Cardiac muscle cell (in vitro differentiated cells and primary cell): ENCODE data around the gene EPS8L1. TPM values are rescaled to one million over a fixed set of nuclear protein-coding genes. Genes with fewer than 3 reads are reported as not detected.
A peak's percentile ranks its signal among the peaks of the same experiment; 100 is the strongest.

Experiments used
- DNase-seq, 2 donors: peaks; one replicate each; pipeline versions ENCODE4 v3.0.0 to v3.0.0-alpha.2; 2010 to 2017; ENCODE audit warnings: low read depth in 1 of 2, low spot score in 1 of 2
- H3K27ac ChIP-seq: fragments of 200-600 bp; sonication (generic); 2 replicates; pipeline ENCODE4 v1.5.1; 2016
- H3K27me3 ChIP-seq: fragments of 200-600 bp; sonication (generic); 2 replicates; pipeline ENCODE4 v1.6.0; 2016; ENCODE audit warnings: control low read depth
- H3K36me3 ChIP-seq: fragments of 200-600 bp; sonication (generic); 2 replicates; pipeline ENCODE4 v1.5.1; 2016; ENCODE audit warnings: control low read depth
- H3K4me1 ChIP-seq: fragments of 200-600 bp; sonication (generic); 2 replicates; pipeline ENCODE4 v1.8.1; 2017; ENCODE audit warnings: low read depth, mild to moderate bottlenecking, mixed run types
- H3K4me3 ChIP-seq: fragments of 200-600 bp; sonication (generic); 2 replicates; pipeline ENCODE4 v1.5.1; 2016; ENCODE audit warnings: mild to moderate bottlenecking
- H3K9me3 ChIP-seq: fragments of 200-600 bp; sonication (generic); 2 replicates; pipeline ENCODE4 v1.5.1; 2017; ENCODE audit warnings: low read depth, mild to moderate bottlenecking, control low read depth
- CTCF ChIP-seq: IDR thresholded peaks from 2 replicates; pipeline ENCODE4 v1.5.1; 2012; ENCODE audit warnings: low read depth, mild to moderate bottlenecking, low read length
- polyA plus RNA-seq: library from polyadenylated mRNA; unstranded; fragments of >200 nt; fragmentation: Nextera tagmentation; extraction: Ambion mirVana; gene quantifications from 2 replicates; pipeline ENCODE4 v1.2.1, GENCODE V29; 2016
- total RNA-seq: library from RNA; depleted of rRNA; stranded (reverse); fragments of >200 nt; gene quantifications from 2 replicates; pipeline ENCODE4 v1.2.3, GENCODE V29; 2016

The EPS8L1 gene
- total and polyA plus RNA-seq, 2 experiments from 2014 or later: 1.2 to 3.9 TPM

DNA sequence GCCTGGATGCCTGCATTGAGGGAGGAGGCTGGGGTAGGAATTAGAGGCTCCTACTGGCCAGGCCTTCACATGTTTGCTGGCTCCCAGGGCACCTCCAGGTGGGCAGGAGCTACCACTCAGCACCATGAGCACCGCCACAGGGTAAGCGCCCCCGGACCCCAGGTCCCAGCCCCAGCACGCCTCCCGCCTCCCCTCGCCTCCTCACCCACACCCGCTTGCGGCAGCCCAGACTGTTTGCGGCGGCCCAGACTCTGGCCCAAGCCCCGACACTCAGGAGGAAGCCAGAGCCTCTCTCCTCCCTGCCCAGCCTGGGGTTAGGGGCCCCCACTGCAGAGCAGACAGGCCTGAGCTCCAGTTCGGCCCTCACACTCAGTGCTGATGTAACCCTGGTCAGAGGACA lies 652 bp downstream of the EPS8L1 start:
- TF ChIP-seq CTCF: no peak

GRCh38 chr19:55077106-55077505 lies 1.4 kb downstream of the EPS8L1 start:
- no peak overlapping the region for H3K27ac ChIP-seq
- no peaks in the 10 kb centered on the region for H3K9me3 ChIP-seq
- peaks cover 47% of the 10 kb centered on the region for H3K27me3 ChIP-seq
- H3K4me3 ChIP-seq: no peak overlapping the region
- TF ChIP-seq CTCF: no peak
- DNase-seq: no peak
- no peaks in the 10 kb centered on the region for H3K36me3 ChIP-seq
- H3K4me1 ChIP-seq: peaks cover 5% of the 10 kb centered on the region

More for the DNA sequence above, 652 bp downstream of the EPS8L1 start:
- DNase-seq: no peak
- Histone ChIP-seq H3K9me3 (no peaks in the 10 kb centered on the region), H3K4me3 (no peak overlapping the region), H3K36me3 (no peaks in the 10 kb centered on the region), H3K27me3 (peaks cover 44% of the 10 kb centered on the region), H3K4me1 (peaks cover 5% of the 10 kb centered on the region), H3K27ac (no peak overlapping the region)

DNA sequence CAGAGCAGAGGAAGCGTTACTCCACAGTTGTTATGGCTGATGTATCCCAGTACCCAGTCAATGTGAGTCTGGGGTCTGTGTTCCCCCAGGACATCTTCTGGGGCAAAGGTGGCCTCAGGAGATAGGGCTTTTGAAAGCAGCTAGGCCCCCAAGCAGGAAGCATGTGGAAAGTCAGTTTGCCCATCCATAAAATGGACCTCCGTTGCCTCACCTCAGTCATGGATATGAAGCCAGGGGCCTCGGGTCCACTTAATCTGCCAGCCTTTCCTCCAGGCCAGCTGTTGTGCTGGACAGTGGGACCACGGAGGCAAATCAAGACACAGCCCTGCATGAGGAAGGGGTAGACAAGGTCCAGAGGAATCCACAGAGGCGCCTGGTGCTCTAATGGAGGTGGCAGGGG lies 3.3 kb downstream of the EPS8L1 start:
- DNase-seq: no peak
- TF ChIP-seq CTCF: no peak
- no peak overlapping the region for H3K4me3 ChIP-seq
- no peaks in the 10 kb centered on the region for H3K9me3 ChIP-seq
- H3K27ac ChIP-seq: no peak overlapping the region
- H3K36me3 ChIP-seq: no peaks in the 10 kb centered on the region
- H3K27me3 ChIP-seq: peaks cover 62% of the 10 kb centered on the region
- peaks cover 5% of the 10 kb centered on the region for H3K4me1 ChIP-seq

DNA sequence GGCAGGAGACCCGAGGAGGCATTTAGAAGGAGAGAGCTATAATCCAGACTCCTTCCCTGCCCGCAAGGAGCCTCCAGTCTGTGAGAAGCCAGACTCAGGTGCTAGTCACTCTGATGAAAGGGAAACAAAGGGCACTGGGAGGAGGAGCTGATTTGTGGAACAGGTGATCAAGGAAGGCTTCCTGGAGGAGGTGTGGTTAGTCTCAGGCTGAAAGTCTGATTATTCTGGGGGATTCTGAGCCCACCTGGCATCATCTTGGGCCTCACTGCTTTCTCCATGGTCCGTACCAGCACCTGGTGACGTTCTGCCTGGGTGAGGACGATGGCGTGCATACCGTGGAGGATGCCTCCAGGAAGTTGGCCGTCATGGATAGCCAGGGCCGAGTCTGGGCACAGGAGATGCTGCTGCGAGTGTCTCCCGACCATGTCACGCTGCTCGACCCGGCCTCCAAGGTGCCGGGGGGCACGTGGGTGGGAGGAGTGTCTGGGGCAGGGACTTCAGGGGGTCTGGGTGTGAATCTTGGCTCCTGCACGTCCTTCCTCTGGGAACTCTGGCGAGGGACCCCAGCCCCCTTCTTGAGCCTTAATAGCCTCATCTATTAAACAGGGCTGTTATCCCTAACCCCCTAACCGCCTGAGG lies 3.9 kb downstream of the EPS8L1 start:
- no peak for DNase-seq
- H3K9me3 ChIP-seq: no peaks in the 10 kb centered on the region
- H3K4me1 ChIP-seq: peaks cover 5% of the 10 kb centered on the region
- no peak for TF ChIP-seq CTCF
- no peak overlapping the region for H3K4me3 ChIP-seq
- no peak overlapping the region for H3K27ac ChIP-seq
- no peaks in the 10 kb centered on the region for H3K36me3 ChIP-seq
- H3K27me3 ChIP-seq: peaks cover 67% of the 10 kb centered on the region

- Histone ChIP-seq H3K27ac (no peak overlapping the region), H3K4me3 (peak overlapping the region; percentile 46), H3K9me3 (no peaks in the 10 kb centered on the region), H3K36me3 (no peaks in the 10 kb centered on the region), H3K4me1 (peaks cover 5% of the 10 kb centered on the region), H3K27me3 (peaks cover 71% of the 10 kb centered on the region)
- peak; percentile 67 to 75 for DNase-seq
- TF ChIP-seq CTCF: no peak
These were observed 4.7 kb downstream of the EPS8L1 start for GRCh38 chr19:55080121-55080967.
